ENCODE results near the gene FDX2. TPM values are rescaled to one million over a fixed set of nuclear protein-coding genes. Genes with fewer than 3 reads are reported as not detected.

FDX2 gene
- total RNA-seq: 10 to 100 TPM in 1 of 2 experiments, 1 to 10 TPM in 1; 8.1 to 14.3 TPM

GRCh38 chr19:10315335-10316214, at the start of gene FDX2:
Gene FDX2 (minus strand): TSS chr19:10316015. CDS start chr19:10315996, 19 bp downstream.
- peaks cover 16% of the 10 kb centered on the region for H3K4me1 Mint-ChIP-seq (ENCODE audit: low read depth)
- H3K9me3 Mint-ChIP-seq: no peaks in the 10 kb centered on the region
- CTCF ChIA-PET: interaction anchor here (0.7 to 1.8 kb wide), 4 partner anchors 43 to 73 kb away, joined by 3 to 8 read pairs (median 6); partner anchors contain the start of gene ICAM1
- no peaks in the 10 kb centered on the region for H3K27me3 Mint-ChIP-seq
- intact Hi-C loops (cut with micrococcal nuclease): no loop called here
- POLR2A ChIA-PET: interaction anchor here (0.7 to 5.8 kb wide), 9 partner anchors 9 to 44 kb away, joined by 3 to 25 read pairs (median 3); partner anchors contain the start of genes ICAM5 and RAVER1
- no peak for TF ChIP-seq CTCF (IDR thresholded peaks at IDR 0.05)
- H3K4me3 Mint-ChIP-seq: peak within 1 kb of the TSS; percentile 93
- peaks cover 28% of the 10 kb centered on the region for H3K36me3 Mint-ChIP-seq (ENCODE audit: low read depth)
- peak within 1 kb of the TSS; percentile 77 for H3K27ac Mint-ChIP-seq
- ATAC-seq: peak; percentile 93
- DNase-seq: peak; percentile 95

GRCh38 chr19:10365518-10365917, 49.7 kb upstream of the FDX2 start:
- ChIA-PET POLR2A (no interaction called here), CTCF (interaction anchor here (1.2 kb wide), 1 partner anchor 23 kb away, joined by 5 read pairs; no protein-coding TSS in a partner anchor)
- no peak overlapping the region for H3K4me3 Mint-ChIP-seq
- no peaks in the 10 kb centered on the region for H3K27me3 Mint-ChIP-seq
- H3K4me1 Mint-ChIP-seq (ENCODE audit: low read depth): peaks cover 6% of the 10 kb centered on the region
- TF ChIP-seq CTCF (IDR thresholded peaks at IDR 0.05): no peak
- no peaks in the 10 kb centered on the region for H3K9me3 Mint-ChIP-seq
- H3K27ac Mint-ChIP-seq: no peak overlapping the region
- DNase-seq (no peak), ATAC-seq (no peak)
- H3K36me3 Mint-ChIP-seq (ENCODE audit: low read depth): peaks cover 35% of the 10 kb centered on the region
- intact Hi-C loops (cut with micrococcal nuclease): no loop called here

- intact Hi-C loops (cut with micrococcal nuclease): no loop called here
- no peak overlapping the region for H3K4me3 Mint-ChIP-seq
- ChIA-PET CTCF (no interaction called here), POLR2A (no interaction called here)
- DNase-seq (no peak), ATAC-seq (no peak)
- peaks cover 6% of the 10 kb centered on the region for H3K4me1 Mint-ChIP-seq (ENCODE audit: low read depth)
- no peaks in the 10 kb centered on the region for H3K27me3 Mint-ChIP-seq
- peaks cover 32% of the 10 kb centered on the region for H3K36me3 Mint-ChIP-seq (ENCODE audit: low read depth)
- no peak for TF ChIP-seq CTCF (IDR thresholded peaks at IDR 0.05)
- no peaks in the 10 kb centered on the region for H3K9me3 Mint-ChIP-seq
- H3K27ac Mint-ChIP-seq: no peak overlapping the region
Measured at GRCh38 chr19:10364644-10365043, 48.8 kb upstream of the FDX2 start.

GRCh38 chr19:10363789-10364281, 48.0 kb upstream of the FDX2 start:
- ATAC-seq: peak; percentile 21
- TF ChIP-seq CTCF (IDR thresholded peaks at IDR 0.05): no peak
- Mint-ChIP-seq H3K4me3 (no peak overlapping the region), H3K27me3 (no peaks in the 10 kb centered on the region), H3K27ac (no peak overlapping the region), H3K36me3 (ENCODE audit: low read depth) (peaks cover 27% of the 10 kb centered on the region), H3K9me3 (no peaks in the 10 kb centered on the region), H3K4me1 (ENCODE audit: low read depth) (peaks cover 4% of the 10 kb centered on the region)
- no peak for DNase-seq
- ChIA-PET POLR2A (no interaction called here), CTCF (no interaction called here)
- intact Hi-C loops (cut with micrococcal nuclease): no loop called here

GRCh38 chr19:10362259-10362658, 46.4 kb upstream of the FDX2 start:
- CTCF ChIA-PET: no interaction called here
- POLR2A ChIA-PET: interaction anchor here (1.3 to 1.5 kb wide), 2 partner anchors 8 to 18 kb away, joined by 3 to 4 read pairs; no protein-coding TSS in a partner anchor
- H3K27ac Mint-ChIP-seq: no peak overlapping the region
- ATAC-seq (no peak), DNase-seq (no peak)
- H3K9me3 Mint-ChIP-seq: no peaks in the 10 kb centered on the region
- H3K4me3 Mint-ChIP-seq: no peak overlapping the region
- no peaks in the 10 kb centered on the region for H3K4me1 Mint-ChIP-seq (ENCODE audit: low read depth)
- intact Hi-C loops (cut with micrococcal nuclease): no loop called here
- TF ChIP-seq CTCF (IDR thresholded peaks at IDR 0.05): no peak
- H3K27me3 Mint-ChIP-seq: no peaks in the 10 kb centered on the region
- peaks cover 20% of the 10 kb centered on the region for H3K36me3 Mint-ChIP-seq (ENCODE audit: low read depth)

Measured in activated CD8-positive, alpha-beta T cell treated with anti-CD3 and anti-CD28 coated beads for 36 hours (primary cell).